NCI-H82 (cell line): ENCODE results near the gene ZNG1F.
"Not testable (repeated sequence)": the region's sequence is repeated elsewhere in the genome, so short reads cannot be mapped to it uniquely, and the experiment has no call there.

ENCODE experiments used
- DNase-seq: peaks from one replicate; lab custom pipeline; 2025; lab: John Stamatoyannopoulos, UW

ZNG1F gene

DNA sequence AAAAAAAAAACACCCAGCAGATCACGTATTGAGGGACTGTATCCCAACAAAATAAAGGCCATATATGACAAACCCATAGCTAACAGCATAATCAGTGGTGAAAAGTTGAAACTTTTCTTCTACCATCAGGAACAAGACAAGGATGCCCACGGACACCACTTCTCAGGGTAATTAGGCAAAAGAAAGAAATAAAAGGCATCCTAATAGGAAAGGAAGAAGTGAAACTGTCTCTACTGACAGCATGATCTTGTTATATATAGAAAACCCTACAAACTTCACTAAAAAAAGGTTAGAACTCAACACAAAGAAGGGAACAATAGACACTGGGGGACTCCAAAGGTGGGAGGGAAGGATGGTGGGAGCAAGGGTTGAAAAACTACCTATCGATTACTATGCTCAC is 102.9 kb downstream of the ZNG1F start:
- not testable (repeated sequence) for DNase-seq

DNA sequence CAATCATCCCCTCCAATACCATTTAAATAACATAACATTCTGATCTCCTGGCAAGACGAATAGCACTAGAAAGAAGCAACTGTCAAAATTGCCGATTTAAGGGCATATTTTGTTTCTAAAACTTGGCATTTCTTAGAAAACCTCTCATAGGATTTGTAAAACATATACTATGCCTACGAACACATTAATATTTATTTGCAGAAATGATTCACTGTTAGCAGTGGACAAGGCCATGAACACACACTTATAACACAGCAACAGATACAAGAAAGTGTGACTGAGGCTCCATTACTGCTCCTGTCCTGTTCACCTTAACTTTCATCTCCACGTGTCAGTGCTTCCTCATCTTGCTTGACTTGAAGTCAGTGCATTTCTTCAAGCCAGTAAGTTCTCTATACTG is 106.8 kb downstream of the ZNG1F start:
- not testable (repeated sequence) for DNase-seq
